H4 (cell line): ENCODE data around the gene CYRIA. TPM values are rescaled to one million over a fixed set of nuclear protein-coding genes. Genes with fewer than 3 reads are reported as not detected.

Source experiments
- DNase-seq: peaks from one replicate; pipeline ENCODE4 v3.0.0-alpha.2; 2015; ENCODE audit warnings: low spot score
- total RNA-seq: library from RNA; depleted of rRNA; stranded (reverse); fragments of >200 nt; shearing (Covaris generic); gene quantifications from 2 replicates; pipeline ENCODE4 v1.2.3, GENCODE V29; 2014

Gene CYRIA
- total RNA-seq, 1 experiment from 2014 or later = 0.33 TPM

DNA sequence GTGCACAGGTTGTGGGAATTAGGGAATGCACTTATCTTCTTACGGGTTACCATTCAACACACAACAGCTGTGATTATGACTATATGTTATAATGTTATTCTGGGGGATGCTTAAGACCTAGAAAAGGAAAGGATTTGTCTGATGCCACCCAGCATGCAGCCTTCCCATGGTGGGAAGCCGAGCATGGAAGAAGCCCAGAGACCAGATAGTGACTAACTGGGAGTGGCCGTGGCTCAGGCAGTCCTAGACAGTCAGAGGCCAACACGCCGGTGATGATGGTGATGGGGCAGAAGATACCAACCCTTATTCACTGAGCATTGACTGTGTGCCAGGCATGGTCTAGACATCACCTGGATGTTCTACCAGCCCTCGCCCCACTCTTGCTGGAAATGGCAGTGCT is 35.9 kb downstream of the CYRIA start:
- no peak for DNase-seq

DNA sequence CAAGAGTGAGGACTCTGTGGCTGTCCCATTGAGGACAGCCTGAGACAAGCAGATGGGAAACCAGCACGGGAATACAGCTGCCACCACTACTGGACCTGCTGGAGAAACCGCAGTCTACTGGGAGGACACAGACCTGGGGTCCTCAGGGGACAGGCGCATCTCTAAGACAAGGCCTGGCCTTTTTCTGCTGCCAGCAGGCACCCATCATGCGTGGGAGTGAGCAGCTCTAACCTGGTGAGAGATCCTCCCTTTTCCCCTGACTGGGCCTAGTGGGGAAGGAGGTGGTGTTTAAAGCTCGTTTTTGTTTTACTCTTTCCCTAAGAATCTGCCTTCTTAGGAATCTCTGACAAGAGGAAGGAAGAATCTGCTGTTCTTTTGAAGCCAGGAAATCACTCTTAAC is 36.6 kb downstream of the CYRIA start:
- DNase-seq = no peak

- no peak for DNase-seq
These were observed 37.3 kb downstream of the CYRIA start for GRCh38 chr2:16628314-16628713.

DNA sequence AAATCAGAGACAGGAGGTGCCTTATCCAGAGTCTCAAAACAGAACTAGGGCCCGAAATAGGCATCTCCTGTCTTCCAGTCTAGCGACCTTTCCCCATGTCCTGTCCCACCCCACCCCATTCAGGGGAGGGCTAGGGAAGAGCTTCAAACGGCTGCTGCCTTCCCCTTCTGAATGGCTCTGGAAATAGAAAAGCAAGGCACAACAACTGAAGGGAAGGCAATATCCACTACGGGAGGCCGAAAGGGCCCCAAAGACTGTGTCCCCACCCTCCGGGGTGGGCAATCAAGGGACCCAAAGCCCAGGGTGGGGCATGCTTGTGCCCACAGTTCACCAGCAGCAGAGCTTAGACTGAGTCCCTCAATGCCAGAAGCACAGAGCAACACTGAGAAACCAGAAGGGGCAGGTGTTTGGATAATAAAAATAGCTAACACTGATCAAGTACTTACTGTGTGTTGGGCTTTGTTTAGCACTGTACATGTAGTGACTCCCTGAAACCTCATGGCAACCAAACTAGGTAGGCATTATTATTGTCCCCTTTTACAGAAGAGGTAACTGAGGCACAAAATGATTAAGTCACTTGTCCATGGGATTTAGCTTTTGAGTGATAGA is 38.5 kb downstream of the CYRIA start:
- no peak for DNase-seq

- DNase-seq = no peak
These were observed 39.1 kb downstream of the CYRIA start for GRCh38 chr2:16626497-16626896.

DNA sequence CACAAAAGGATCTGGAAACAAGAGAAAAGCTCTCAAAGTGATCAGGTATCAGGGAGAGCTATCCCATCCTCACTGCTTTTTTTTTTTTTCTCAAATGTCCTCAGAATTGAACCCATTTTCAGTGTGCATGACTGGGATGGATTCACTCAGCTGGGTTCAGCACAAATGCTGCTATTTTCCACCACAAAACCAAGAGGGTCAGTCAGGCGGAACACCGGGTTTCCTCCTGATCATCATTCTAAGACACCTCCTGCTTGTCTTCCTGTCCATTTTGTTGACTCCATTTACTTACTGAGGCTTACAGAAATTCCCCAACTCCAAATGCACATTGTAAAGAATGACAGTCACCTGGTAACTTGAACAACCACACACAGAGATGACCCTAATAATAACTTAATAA is 39.9 kb downstream of the CYRIA start:
- no peak for DNase-seq

DNA sequence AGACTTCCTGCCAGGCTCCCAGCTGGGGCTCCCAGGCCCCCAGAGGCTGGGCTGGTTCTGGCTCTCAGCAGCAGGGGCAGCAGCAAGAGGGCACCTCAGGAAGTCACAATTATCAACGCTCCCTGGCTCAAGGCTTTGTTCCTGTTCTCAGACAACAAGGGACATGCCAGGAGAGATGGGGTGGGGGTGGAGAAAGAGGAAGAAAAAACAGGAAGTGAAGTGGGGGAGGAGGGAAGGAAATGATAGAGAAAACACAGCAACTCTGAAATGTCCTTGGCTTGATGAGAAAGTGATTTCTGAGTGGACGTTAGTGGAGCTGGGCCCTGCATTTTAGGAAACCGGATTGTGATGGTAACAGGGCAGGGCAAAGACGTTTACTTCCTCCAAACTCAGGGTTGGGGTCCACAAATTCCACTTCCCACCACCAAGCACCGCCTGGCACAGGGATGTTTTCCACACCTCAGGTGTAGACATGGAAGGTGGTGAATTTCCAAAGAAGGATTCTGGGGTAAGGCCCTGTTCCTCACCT is 40.4 kb downstream of the CYRIA start:
- DNase-seq = peak; percentile 10

DNA sequence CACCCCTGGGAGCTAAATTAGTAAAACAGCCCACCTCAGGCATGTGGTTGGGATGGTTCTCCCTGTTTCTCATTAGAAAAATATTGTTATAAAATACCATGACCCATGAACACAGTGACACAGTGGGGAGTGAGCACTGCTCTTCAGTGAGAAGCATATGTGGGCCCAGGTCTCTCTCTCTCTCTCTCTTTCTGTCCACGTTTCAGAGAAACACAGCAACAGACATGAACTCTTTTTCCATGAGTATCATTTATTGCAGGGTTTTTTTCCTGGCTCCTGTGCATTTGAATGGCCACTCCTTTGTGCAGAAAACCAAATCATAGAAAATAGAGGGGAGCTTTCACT is 41.2 kb downstream of the CYRIA start:
- no peak for DNase-seq

GRCh38 chr2:16623564-16624435 is 41.8 kb downstream of the CYRIA start:
- no peak for DNase-seq

GRCh38 chr2:16623031-16623430 is 42.6 kb downstream of the CYRIA start:
- peak; percentile 29 for DNase-seq

DNA sequence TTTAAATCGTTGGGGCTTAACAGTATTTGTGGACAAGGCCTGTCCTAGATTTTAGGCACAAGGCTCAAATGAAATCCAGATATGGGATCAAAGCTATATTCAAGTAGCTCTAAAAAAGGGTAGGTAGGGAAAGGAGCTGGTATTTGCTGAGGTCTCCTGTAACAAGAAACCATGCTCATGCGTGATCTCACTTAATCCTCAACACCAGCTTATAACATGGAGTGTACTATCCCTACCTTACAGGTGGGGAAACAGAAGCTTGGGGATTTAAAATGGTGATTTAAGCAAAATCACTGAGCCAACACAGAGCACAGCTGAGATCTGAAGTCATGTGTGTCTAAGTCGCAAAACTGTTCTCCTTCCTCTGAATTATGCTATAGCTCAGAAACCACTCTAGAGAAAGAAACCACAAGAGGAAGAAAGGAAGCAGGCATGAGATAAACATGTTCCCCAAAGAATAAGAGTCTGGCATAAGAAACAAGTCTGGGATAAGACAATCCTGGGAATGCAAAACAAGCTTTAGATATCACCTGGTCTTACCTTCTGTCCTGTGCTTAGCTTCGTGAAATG is 43.1 kb downstream of the CYRIA start:
- no peak for DNase-seq

DNA sequence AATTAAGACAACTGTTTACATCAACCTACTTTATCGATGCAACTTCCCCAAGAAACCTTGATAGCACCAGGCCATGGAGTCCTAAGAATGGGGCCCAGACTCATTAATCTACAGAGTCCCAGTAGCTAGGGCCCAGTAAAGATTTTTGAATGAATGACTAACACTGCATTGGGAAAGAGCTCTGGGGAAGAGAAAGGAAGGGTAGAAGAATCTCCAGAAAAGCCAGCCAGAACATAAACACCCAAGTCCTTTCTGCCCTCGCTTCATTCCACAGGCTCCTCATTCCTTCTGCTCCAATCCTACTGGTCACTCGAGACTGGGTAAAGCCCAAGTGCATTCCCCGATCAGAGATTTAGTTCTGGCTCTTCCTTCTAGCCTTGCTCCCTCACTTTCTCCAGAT is 44.3 kb downstream of the CYRIA start:
- DNase-seq = no peak

- DNase-seq = no peak
These were observed 45.0 kb downstream of the CYRIA start for GRCh38 chr2:16620590-16620989.

DNA sequence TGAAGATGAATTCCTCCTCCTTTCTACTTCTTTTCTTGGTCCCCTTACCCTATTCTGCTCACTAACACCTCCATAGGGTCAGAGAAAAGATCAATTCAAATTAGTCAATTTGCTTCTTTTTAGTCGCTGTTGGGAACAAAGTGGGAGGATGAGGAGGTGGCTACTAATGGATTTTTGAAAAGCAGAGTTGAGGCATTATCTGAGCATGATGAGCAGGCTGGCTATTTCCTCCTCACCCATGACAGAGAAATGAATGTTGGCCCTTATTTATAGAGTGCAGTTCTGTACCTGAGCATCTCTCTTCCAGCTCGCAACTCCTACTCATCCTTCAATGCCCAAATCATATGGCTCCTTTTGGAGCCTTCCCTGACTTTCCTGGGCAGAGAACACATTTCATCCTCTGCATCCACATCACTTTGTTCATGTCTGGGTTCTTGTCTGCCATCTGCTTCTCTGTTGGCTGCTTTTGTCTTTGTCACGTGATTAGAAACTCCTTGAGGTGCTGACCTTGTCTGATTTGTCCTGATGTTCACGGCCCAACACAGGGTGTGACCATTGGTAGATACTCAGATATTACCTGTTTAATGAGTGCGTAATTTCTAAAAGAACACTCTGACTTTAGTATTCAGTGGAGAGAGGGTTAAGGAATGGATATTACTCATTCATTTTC is 45.9 kb downstream of the CYRIA start:
- DNase-seq = no peak

- DNase-seq = no peak
These were observed 48.1 kb downstream of the CYRIA start for GRCh38 chr2:16617282-16618266.
